ENCODE results near the gene FIGNL2.
"Not testable (repeated sequence)": the region's sequence is repeated elsewhere in the genome, so short reads cannot be mapped to it uniquely, and the experiment has no call there.

Gene FIGNL2, protein sequence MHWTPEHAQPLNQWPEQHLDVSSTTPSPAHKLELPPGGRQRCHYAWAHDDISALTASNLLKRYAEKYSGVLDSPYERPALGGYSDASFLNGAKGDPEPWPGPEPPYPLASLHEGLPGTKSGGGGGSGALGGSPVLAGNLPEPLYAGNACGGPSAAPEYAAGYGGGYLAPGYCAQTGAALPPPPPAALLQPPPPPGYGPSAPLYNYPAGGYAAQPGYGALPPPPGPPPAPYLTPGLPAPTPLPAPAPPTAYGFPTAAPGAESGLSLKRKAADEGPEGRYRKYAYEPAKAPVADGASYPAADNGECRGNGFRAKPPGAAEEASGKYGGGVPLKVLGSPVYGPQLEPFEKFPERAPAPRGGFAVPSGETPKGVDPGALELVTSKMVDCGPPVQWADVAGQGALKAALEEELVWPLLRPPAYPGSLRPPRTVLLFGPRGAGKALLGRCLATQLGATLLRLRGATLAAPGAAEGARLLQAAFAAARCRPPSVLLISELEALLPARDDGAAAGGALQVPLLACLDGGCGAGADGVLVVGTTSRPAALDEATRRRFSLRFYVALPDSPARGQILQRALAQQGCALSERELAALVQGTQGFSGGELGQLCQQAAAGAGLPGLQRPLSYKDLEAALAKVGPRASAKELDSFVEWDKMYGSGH

DNA sequence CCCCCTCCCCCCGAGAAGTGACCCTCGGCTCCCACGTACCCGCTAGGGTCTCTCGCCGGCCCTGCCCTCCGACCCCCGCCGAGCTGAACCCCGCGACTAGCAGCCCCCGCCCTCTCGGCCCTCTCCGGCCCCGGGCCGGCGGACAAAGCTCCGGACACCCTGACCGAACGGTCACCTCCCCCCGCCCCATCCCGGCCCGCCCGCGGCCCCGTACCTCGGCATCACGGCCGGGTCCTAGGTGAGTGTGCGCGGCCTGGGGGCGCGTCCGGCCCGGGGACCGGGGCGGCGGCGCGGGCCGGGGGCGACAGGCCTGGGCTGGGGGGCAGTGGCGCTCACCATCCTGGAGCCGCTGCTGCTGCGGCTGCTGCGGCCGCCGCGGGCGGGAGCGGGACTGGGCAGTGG, at the start of gene FIGNL2:
Gene FIGNL2 (minus strand): TSS at position 393 of the 402 bp plus-strand sequence. CDS start 26,305 bp downstream, outside the sequence.
- DNase-seq = no peak

DNA sequence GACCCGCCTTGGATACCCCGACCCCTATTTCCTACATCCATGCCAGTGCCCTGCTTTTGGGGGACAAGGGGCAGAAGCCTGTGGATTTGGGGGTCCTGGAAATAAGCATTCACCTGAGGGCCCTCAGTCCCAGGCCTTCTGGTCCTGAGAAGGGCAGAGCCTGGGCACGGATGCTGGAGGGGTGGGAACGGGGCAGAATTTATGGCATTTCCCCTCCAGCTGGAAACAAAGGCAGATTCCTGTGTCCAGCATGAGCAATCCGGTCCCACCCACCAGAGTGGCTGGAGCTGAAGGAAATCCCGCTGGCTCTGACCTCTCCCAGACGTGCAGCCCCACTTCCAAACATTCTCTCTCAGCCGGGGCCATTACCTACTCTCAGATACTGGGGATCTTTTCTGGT, 48.7 kb upstream of the FIGNL2 start:
- no peak for DNase-seq

DNA sequence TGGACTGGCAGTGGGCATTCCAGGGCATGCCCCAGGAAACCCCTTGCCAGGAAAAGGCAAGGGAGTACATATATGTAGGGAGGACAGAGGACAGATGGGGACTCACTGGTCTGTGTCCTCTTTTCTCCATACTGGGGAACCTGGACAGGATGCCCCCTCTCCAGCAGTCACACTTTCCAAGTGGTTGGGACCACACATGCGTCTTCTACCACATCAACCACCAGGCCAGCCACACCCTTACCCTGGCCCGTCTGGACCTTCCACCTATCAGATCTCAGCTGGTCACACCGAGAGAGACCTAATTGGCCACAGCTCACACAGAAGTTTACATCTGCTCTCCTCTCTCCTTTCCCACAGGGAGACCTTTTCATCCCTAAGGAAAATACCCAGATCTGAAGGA, 47.7 kb upstream of the FIGNL2 start:
- no peak for DNase-seq

DNA sequence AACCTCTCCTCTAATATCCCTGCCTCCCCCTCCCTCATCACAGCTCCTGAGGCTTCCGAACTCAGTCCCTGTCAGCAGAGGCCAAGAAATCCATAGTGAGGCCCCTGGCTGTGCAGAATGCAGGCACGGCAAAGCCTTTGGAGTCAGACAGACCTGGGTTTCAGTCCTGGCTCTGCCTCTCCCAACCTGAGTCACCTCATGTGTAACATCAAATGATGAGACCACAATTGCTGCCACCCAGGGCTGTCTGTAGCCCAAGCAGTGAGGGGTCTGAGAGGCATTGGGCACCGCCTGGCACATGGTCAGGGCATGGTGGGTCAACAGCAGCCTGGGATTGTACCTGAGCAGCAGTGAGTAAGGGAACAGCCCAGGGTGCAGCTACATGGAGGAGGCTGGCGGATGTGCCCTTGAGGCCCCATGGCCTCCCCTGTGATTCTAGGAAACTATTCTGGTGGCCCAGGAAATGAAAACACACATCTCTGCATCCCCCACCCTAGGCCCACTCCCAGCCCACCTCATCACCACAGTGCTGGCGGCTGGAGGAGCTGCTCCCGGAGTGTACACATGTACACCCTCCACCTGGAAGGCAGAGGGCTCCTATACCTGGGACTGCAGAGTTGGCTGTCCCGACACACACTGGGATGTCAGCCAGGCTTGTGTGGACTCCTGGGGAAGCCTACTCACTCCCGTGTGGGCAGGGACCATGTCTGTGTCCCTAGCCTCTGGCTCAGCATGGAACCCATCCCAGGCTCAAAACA, 47.0 kb upstream of the FIGNL2 start:
- DNase-seq = no peak

DNA sequence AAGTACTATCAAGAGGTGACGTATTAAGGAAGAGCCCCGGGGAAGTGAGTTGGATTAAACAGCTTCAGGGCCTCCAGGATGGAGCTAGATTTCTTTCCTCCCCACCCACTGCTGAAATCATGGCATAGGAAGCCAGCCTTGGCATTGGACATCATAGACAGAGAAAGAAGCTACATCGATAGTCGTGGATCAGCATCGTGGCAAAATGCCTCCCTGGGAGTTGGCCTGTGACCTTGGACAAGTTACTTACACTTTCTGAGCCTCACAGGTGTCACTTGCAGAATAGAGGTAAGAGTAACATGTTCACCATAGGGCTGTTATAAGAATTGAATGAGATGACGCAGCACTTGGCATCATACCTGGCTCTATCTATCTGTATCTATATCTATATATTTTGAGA, 45.3 kb upstream of the FIGNL2 start:
- DNase-seq = no peak

DNA sequence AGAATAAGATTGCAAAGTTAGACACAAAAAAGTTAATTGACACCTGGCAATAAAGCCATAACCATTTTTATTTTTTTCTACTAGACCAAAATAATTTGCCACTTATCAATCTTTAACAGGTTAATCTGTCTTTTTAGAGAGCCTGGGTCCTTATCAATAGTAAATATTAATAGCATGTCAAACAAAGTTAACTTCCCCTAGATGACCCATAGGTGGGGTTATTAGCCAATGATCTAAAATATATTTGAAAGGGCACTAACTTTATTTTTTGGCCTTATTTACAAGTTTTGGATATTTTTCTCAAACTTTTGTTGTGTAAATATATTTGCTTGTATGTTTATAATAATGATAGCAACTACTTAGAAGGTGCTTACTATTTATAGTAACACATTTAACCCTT, 43.3 kb upstream of the FIGNL2 start:
- no peak for DNase-seq

DNA sequence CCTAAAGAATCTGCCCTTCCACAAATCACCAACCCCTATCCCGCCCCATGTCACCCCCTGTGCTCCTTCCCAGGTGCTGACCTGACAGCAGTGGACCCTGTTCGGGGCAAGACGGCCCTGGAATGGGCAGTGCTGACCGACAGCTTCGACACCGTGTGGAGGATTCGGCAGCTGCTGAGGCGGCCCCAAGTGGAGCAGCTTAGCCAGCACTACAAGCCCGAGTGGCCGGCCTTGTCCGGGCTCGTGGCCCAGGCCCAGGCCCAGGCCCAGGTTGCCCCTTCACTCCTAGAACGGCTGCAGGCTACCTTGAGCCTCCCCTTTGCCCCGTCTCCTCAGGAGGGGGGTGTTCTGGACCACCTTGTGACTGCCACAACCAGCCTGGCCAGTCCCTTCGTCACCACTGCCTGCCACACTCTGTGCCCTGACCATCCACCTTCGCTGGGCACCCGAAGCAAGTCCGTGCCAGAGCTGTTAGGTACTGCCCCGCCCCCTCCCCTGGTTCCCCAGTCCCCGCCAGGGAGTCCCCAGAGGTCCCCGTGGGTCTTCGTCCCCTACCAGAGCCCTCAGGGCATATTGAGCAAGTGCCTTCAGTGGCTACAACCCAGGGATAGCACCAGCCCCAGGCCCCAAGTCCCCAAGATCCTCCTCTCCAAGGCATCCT, 42.1 kb upstream of the FIGNL2 start:
- DNase-seq = no peak

DNA sequence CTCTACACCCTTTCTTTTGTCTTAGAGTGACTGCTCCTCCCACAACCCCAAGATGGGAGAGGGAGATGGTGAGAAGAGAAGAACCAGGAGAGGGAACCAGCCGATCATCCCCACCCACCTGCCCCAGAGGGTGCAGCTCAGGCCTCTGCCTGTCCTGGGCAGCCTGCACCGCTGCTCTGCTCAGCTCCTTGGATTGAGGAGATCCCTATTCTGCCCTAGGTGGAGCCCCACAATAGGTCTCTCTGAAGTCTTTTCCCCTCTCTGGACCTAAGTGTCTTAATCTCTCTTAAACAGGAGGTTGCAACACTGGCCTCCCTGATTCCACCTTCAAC, 41.6 kb upstream of the FIGNL2 start:
- no peak for DNase-seq

DNA sequence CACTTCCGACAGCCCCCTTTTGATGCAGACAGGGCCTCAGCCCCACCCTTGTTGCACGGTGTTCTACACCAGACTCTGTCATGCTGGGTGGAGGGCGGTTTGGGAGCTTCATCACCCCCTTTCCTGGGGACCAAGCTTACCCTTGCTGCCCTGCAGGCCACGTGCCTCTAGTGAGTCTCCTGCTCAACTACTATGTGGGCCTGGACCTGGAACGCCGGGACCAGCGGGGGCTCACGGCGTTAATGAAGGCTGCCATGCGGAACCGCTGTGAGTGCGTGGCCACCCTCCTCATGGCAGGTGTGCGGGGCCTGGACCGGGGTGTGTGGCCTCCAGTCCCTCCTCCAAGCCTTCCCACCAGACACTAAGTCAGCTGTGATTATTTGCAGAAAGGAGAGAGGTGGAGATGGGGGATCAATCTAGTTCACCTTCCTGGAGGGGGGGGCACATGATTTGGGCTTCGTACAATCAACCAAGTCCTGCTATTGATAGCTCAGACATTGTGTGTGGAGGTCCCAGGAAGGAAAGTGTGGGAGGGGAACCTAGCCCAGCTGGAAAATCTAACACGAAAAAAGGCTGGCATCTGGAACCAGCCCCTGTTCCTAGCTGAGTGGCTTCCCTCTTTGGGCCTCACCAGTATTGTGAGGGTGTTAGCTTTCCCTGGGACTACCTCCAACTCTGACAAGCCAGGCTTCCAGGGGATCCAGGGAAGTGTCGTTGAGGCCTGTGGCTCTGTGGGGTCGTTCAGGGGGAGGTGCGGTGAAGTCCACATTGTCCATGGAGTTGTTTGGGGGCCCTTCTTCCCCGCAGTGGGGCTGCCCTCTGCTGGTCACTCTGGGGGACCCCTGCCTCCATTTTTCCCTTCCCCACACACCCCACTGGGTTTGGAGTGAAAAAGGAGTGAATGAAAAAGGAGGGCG, 41.0 kb upstream of the FIGNL2 start:
- DNase-seq = no peak

DNA sequence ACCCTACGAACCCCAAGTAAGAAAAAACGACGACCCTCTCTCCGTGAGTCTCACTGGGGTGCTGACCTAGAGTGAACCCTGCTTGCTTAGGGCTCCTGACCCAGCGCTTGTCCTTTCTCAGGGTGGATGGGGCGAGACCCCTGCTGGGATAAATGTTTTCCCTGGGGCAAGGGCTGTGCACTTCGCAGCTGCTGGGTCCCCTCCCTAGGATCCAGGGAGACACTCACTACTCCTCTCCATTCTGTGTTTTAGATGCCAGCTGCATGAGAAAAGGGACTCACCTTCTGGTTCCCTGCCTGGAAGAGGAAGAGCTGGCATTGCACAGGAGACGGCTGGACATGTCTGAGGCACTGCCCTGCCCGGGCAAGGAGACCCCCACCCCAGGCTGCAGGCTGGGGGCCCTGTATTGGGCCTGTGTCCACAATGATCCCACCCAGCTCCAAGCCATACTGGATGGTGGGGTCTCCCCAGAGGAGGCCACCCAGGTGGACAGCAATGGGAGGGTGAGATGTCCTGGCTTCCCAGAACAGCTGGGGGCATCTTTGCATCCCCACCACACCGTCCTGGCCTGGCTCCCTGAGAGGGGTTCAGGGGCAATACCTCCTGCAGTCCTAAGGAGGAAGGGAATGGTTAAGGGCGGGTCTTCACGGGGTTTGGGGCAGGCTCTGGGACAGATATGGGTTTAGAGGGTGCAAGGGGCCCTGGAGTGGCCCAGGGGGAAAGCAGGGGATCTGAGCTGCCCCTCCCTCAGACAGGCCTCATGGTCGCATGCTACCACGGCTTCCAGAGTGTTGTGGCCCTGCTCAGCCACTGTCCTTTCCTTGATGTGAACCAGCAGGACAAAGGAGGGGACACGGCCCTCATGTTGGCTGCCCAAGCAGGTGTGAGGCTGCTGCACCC, 40.0 kb upstream of the FIGNL2 start:
- DNase-seq = no peak

DNA sequence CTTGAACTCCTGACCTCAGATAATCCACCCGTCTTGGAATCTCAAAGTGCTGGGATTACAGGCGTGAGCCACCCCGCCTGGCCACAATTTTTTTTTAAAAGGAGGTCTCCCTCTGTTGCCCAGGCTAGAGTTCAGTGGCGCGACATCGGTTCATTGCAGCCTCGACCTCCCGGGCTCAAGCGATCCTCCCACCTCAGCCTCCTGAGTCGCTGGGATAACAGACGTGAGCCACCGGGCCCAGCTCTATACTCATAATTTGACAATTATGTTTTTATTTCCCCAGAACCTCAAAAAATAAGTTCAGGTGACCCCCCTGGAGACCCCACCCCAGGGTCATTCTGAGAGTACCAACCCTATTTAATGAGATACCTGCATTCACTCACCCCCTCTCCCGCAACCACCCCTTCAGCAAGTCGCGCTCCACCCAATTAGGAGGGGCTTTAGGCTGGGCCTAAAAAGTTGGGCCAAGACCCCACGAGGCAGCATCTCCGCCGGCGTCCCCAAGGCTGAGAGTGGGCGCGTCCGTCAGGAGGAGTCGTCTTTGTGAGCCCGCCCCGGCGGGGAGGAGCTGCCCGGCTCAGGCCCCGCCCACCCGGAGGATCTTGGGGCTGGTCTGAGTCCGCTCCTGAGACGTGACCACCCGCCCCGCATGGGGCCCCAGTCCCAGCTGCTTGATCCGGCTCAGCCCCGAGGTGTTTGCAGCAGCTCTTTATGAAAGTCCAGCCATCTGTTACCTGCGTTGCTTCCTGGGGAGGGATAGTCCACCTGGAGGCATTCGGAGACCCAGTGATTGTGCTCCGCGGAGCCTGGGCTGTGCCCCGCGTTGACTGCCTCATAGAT, 39.2 kb upstream of the FIGNL2 start, which contains the start of gene ANKRD33:
Gene ANKRD33 (plus strand): TSS at position 628 of the 840 bp plus-strand sequence. CDS start 84 bp downstream, at position 712.
- DNase-seq = no peak

DNA sequence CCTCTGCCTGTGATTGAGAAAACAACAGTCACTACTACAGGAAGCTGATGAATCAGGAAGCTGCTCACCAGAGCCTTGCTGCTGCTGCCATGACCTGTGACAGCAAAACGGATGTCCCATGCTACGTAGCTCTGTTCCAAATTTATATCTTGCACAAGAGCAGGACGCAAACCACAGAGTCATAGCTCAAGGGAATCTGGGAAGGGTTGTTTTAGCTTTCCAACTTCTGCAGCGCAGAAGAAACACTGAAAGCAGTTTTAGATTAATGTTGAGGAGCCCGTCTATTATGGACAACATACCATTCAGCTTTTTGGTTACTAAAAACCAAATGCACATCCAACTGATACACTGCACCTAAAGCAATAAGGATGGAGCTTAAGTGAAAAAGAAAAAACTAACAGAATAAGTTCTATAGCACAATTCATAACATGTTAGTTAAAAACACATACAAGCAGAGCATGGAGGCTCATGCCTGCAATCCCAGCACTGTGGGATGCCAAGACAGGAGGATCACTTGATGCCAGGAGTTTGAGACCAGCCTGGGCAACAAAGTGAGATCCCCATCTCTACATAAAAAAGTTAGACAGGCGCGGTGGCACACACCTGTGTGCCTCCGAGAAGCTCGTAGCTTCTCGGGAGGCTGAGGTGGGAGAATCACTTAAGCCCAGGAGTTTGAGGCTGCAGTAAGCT, 37.6 kb upstream of the FIGNL2 start:
- peak; percentile 76 for DNase-seq

DNA sequence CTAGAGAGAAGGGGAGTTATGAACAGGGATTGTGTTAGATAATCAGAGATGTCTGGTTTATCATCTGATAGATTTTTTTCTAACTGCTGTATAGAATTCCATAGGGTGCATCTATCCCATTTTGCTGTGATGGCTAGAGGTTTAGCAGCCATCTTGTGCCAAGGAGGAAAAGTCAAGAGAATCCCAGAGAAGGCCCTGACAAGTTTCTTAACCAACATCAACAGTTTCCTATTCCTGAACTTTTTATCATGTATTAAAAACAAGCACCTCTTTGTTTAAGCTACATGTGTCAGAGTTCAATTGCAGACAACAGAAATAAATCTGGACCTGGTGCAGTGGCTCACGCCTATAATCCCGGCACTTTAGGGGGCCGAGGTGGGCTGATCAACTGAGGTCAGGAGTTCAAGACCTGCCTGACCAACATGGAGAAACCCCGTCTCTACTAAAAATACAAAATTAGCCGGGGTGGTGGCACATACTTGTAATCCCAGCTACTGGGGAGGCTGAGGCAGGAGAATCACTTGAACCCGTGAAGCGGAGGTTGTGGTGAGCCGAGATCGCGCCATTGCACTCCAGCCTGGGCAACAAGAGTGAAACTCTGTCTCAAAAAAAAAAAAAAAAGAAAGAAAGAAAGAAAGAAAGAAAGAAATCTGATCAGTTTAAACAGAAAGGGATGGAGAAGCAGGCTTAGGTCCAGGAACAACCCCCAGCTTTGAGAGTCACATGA, 36.9 kb upstream of the FIGNL2 start:
- DNase-seq = not testable (repeated sequence)

DNA sequence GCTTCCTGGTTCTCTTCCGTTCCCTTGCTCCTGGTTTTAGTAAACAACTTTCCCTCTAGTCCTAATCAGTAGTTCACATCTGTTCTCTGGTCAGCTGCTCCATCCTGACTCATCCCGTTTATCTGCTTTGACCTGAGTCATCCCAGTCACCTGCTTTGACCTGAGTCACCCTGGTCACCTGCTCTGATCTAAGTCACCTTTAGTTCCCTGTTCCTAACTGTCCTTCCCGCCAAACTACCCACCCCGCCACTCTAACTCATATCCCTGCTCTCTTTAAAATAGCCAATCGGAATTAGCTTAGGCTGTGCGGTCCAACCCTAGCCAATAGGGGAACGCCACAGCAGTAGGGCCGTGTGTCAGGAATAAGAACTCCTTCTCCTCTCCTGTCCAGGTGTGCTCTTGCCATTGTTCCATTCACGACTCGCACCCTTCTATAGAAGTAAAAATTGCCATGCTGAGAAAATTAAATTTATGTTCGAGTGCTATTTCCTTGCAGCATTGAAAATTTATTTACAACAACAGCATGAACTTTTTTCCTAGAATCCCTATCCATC, 36.2 kb upstream of the FIGNL2 start:
- no peak for DNase-seq

DNA sequence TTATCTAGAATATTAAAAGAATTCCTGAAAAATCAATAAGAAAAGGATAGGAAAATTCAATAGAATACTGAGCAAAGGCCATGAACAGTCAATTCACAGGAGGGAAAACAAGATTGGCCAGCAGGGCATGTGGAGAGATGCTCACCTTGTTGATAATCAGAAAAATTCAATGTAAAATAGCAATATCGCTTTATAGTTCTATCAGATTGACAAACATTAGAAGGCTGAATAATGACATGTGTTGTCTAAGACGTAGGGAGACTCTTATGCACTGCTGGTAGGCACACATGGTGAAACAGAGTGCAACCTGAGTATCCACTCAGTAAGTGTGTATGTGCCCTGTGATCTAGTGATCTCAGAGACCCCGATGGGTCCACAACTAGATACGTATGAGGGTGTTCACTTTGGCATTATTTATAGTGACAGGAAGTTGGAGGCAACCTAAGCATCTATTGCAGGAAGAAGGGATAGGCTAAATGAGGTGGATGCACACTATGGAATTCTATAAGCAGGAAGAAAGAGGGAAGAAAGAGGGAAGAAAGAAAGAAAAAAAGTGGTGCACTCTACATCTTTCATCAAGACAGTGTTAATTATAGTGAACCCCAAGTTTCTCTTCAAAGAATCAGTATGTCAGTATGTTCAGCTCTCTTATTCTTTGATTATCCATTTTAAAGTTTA, 35.6 kb upstream of the FIGNL2 start:
- no peak for DNase-seq

DNA sequence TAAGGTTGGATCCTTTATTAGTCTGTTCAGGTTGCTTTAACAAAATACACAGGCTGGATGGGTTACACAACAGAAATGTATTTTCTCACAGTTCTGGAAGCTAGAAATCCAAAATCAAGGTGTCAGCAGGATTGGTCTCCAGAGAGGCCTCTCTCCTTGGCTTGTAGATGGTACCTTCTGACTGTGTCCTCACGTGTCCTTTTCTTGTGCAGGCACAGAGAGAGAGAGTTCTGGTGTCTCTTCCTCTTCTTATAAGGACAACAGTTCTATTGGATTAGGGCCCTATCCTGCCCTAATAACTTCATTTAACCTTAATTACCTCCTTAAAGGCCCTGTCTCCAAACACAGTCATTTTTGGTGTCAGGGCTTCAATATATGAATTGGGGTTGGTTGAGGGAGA, 34.8 kb upstream of the FIGNL2 start:
- no peak for DNase-seq

DNA sequence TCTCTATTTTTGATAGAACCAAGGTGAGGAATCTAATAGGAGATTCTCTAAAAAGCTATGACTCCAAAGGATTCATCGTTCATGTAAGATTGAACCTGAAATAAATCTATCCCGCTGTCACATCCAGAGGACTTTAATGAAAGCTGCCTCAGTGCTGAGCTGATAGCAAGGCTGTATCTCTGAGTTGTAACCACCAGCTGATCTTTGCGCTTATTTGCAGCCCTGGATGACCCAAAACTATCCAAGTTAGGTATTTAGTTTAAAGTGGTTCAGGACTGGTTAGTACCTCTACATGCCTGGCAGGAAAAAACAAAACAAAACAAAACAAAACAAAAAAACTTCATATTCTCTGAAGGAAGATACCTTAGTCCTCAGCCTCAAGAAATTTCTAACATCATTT, 30.6 kb upstream of the FIGNL2 start:
- DNase-seq = no peak

DNA sequence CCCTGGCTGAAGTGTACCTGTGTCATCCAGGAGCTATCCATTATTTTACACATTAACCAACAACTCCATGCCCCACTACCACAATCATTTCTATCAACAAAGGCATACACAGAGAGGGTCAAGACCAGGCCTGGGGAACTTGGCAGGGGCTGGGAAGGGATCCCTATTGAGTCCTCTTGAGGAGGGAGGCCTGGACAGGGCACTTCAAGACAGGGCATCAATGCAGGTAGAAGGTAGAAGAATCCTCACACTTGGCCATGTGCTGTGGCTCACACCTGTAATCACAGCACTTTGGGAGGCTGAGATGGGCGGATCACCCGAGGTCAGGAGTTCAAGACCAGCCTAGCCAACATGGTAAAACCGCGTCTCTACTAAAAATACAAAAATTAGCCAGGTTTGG, 26.0 kb upstream of the FIGNL2 start:
- DNase-seq = no peak

Data from left hindlimb (tissue), 1 donor.